C4-2B (cell line): ENCODE measurements around the gene THEM4.

Experiments
- ZFX ChIP-seq: fragments of 450-650 bp; IDR thresholded peaks from 2 replicates; pipeline ENCODE4 v1.6.1; 2017
- TF ChIP-seq, protein P1 (sequence below): fragments of 450-650 bp; conservative IDR thresholded peaks from 2 replicates; pipeline ENCODE4 v1.5.1; 2017; ENCODE audit warnings: mild to moderate bottlenecking

DNA sequence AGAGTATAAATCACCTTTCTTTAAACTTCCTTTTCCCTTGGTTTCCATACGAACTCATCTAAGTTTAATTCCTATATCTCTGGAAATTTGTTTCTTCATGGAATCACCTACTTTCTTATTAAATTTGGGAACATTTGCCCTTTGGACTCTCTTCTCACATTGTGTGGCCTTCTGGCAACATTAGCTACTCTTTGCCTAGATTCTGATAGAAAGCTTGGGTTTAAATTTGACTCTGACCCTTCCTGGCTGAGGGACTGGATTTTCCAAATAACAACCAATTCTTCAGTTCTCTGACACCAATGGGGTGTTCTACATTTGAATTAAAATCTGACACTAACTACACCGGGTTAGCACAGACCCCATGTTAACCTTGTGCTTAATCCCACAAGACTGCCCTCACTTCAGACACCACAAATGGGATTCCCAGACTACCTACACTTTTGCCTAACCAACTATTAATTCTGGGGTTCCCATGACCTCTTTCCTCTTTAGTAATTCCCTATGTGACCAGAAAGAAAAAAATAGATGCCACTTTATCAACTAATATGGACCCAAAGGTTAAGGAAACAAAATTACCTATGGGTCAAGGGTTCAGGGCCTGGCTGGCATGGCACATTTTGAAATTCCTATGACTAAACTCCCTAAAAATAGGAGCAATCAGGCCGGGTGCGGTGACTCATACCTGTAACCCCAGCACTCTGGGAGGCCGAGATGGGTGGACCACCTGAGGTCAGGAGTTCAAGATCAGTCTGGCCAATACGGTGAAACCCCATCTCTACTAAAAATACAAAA is 9.7 kb upstream of the THEM4 start:
- TF ChIP-seq, protein P1, sequence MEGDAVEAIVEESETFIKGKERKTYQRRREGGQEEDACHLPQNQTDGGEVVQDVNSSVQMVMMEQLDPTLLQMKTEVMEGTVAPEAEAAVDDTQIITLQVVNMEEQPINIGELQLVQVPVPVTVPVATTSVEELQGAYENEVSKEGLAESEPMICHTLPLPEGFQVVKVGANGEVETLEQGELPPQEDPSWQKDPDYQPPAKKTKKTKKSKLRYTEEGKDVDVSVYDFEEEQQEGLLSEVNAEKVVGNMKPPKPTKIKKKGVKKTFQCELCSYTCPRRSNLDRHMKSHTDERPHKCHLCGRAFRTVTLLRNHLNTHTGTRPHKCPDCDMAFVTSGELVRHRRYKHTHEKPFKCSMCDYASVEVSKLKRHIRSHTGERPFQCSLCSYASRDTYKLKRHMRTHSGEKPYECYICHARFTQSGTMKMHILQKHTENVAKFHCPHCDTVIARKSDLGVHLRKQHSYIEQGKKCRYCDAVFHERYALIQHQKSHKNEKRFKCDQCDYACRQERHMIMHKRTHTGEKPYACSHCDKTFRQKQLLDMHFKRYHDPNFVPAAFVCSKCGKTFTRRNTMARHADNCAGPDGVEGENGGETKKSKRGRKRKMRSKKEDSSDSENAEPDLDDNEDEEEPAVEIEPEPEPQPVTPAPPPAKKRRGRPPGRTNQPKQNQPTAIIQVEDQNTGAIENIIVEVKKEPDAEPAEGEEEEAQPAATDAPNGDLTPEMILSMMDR: no peak
- no peak for TF ChIP-seq ZFX
